ENCODE measurements around the gene SMYD2.

GRCh38 chr1:214236477-214236876, 44.5 kb upstream of the SMYD2 start:
- TF ChIP-seq CTCF (IDR thresholded peaks at IDR 0.05; ENCODE audit: extremely low read depth in 1 of 2, insufficient read depth in 1 of 2, low read depth in 1 of 2, low read length in 2 of 2) (no peak), FOS (IDR thresholded peaks at IDR 0.05; ENCODE audit: borderline replicate concordance, insufficient read depth, low read length) (no peak), POLR2AphosphoS5 (IDR thresholded peaks at IDR 0.05; ENCODE audit: insufficient read depth, low read depth, low read length) (no peak), POLR2A (IDR thresholded peaks at IDR 0.05; ENCODE audit: low read depth, low read length) (no peak), EZH2 (IDR thresholded peaks at IDR 0.05; ENCODE audit: borderline replicate concordance, low read depth, low read length, severe bottlenecking) (no peak), MYC (IDR thresholded peaks at IDR 0.05; ENCODE audit: low read depth, low read length) (no peak), MAX (IDR thresholded peaks at IDR 0.05; ENCODE audit: insufficient read depth, insufficient read length) (no peak)
